Measurements from ENCODE around the gene LRRC7.
A peak's percentile ranks its signal among the peaks of the same experiment; 100 is the strongest.
"Not testable (repeated sequence)": the region's sequence is repeated elsewhere in the genome, so short reads cannot be mapped to it uniquely, and the experiment has no call there.

The LRRC7 gene

GRCh38 chr1:70041317-70042045 lies 473.8 kb downstream of the LRRC7 start:
- no peak for DNase-seq (ENCODE audit: low read depth)

DNA sequence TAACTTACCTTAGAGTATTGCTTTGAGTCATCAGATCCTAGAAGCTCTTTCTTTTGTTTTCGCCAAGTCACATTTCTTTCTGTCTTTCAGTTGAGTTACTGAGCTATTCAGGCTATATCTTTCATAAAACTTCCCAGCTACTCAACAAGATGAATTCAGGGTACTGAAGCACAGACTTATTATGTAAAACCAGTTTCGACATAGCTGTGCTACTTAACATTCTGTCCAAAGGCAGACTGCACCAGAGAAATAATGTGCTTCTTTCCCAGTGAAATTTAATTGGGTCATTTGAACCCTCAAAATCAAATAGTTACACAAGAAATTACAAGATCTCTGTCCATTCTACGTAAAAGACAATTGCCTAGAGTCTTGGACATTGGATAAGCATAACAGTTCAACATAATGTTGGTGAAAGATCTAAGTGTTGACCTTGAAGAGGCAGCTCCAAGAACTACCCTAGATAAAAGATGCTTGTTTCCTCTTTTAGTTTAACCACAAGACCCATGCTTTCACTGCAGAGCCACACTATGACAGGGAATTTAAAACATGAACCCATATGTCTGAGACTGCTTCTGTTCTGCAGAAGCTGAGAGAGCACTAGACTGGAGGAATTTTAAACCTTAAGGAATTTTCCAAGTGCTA lies 474.5 kb downstream of the LRRC7 start:
- DNase-seq (ENCODE audit: low read depth) = no peak

- peak; percentile 56 for DNase-seq (ENCODE audit: low read depth)
Measured at GRCh38 chr1:70043804-70044203, 476.1 kb downstream of the LRRC7 start.

DNA sequence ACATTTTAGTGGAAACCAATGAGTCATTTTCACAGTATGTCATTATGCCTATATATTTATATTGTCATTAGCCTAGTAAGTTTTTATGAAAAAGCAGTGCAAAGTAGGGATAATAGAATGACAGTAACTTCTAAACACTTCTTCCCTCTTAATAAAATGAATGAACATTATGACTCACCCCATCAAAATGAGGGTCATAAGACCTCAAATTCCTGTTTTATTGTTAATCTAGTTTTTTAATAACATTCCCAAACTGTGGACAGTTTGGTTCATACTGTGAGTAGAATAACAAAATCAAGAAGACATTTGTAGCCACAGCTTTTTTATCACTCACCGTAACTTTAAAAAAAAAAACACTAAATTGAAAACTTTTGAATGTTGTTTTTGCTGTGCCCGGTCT lies 477.1 kb downstream of the LRRC7 start:
- peak; percentile 82 for DNase-seq (ENCODE audit: low read depth)

GRCh38 chr1:70045581-70045980 lies 477.9 kb downstream of the LRRC7 start:
- not testable (repeated sequence) for DNase-seq (ENCODE audit: low read depth)

GRCh38 chr1:70048336-70049094 lies 480.8 kb downstream of the LRRC7 start:
- DNase-seq (ENCODE audit: low read depth) = no peak

GRCh38 chr1:70051926-70052325 lies 484.2 kb downstream of the LRRC7 start:
- no peak for DNase-seq (ENCODE audit: low read depth)

GRCh38 chr1:70057500-70057899 lies 489.8 kb downstream of the LRRC7 start:
- no peak for DNase-seq (ENCODE audit: low read depth)

DNA sequence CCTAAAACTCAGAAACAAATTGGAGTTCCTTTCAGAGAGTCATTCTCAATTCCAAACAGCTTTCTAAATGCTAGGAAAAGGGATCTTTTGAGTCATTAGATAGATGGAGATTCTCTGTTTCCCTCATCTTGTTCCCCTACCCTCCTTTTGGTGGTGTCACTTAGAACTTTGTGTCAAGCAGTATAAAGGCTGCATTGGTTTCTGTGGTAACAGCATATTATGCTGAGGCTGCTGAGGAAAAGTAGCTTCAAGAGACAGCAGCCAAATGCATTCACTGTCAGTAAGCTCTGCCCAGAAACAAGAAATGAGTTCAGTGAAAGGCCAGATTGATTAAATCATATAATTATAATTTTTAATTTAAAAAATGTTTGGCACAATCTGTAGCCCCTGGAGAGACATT lies 493.5 kb downstream of the LRRC7 start:
- DNase-seq (ENCODE audit: low read depth) = no peak

DNA sequence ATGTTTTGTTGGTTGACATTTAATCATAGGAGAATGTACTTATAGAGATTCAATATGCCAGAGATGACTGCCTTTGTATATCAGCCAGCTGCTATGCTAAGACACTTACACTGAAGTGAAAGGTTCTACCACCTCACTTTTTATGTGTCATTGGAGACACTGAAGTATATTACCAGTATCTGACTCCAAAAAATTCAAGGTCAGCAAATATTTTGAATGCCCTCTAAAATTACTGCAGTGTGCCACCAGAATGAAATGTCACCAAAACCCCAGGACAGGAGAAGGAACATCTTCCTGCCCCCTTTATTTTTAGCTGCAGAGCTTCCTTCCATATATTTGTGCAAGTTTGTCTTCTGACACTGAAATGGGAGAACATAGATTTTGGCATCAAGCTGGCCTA lies 496.1 kb downstream of the LRRC7 start:
- DNase-seq (ENCODE audit: low read depth) = no peak

DNA sequence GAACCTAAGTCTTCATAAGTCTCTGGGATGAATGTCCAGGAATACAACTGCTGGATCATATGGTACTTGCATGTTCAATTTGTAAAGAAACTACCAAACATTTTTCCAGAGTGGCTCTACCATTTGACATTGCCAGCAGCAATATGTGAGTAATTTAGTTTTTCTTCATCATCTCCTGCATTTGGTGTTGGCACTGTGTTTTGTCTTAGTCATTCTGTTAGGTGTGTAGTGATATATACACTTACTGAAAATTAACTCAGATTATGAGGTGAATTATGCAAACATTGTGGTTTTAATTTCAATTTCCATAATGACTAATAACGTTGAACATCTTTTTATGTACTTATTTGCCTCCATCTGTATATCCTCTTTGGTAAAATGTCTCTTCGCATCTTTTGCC lies 499.0 kb downstream of the LRRC7 start:
- DNase-seq (ENCODE audit: low read depth) = no peak

DNA sequence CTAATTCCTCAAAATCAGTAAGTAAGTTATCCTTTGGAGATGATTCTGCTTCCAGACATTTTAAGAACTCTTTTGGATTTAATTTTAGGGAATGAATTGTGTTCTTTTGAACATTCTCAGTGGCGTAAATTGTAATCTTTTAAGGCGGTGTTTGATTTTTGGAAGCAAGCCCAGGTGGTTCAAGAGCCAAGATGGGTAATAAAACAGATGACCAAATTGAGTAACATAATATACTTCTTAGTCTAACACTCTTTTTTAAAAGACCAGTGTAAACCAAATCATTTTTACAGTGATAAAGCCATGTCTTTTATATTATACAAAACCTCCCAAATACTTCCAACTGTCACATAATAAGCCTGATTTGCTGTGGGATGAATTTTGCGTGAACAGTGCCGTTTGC lies 503.9 kb downstream of the LRRC7 start:
- DNase-seq (ENCODE audit: low read depth) = no peak

DNA sequence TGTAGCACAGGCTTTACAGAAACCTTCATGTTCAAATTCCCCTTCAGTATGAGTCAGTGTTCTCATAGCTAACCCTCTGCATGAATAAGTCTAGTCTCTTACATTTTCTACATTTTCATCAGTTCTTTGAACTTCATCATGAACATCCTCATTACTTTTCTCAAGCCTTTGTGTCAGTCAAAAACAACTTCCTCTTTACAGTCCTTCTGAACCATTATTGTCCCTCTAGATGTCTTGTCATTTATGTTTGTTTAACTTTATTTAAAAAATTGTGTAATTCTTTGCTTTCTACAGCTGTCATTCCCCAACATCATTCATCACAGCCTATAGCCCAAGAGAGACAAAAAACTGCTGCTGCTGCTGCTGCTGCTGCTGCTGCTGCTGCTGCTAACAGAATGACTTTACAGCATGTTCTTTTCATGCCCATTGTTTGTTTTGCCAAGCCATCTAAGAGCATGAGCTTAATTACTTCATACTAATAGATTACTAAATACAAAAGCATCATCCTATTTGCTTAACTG lies 504.6 kb downstream of the LRRC7 start:
- DNase-seq (ENCODE audit: low read depth) = no peak

DNA sequence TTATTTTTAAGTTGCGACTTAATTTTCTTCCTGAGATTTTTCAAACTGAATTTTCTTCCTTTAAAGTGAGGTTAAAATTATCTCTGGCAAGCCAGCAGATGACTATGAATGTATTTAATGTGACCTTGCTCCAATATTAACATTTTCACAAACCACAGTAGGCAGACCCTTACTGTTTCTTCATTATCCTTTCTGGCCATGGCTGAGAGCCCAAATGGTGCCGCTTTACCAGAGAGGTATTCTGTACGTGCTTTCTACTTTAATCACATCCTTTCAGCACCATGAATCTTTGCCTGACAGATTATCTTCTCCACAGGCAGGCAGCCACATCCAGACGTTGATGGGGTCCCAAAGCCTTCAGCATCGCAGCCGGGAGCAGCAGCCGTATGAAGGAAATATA lies 508.0 kb downstream of the LRRC7 start:
- no peak for DNase-seq (ENCODE audit: low read depth)

- DNase-seq (ENCODE audit: low read depth) = no peak
Measured at GRCh38 chr1:70077066-70077465, 509.3 kb downstream of the LRRC7 start.

DNA sequence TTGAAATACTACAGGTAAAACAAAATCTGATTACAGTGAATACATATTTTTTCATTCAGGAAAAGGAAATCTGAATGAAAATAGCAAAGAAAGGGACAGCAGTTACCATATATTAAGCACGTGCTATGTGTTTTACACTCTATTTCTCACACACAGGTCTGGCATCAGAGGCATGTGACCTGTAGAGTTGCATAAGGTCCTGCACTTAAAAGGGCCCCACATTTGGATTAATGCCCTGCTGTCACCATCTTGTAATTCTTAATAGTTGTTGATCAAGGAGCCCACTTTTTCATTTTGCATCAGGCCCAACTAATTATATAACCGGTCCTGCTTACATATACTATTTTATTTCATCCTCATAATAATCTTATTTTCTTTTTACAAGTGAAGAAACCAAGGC lies 511.8 kb downstream of the LRRC7 start:
- DNase-seq (ENCODE audit: low read depth) = no peak

DNA sequence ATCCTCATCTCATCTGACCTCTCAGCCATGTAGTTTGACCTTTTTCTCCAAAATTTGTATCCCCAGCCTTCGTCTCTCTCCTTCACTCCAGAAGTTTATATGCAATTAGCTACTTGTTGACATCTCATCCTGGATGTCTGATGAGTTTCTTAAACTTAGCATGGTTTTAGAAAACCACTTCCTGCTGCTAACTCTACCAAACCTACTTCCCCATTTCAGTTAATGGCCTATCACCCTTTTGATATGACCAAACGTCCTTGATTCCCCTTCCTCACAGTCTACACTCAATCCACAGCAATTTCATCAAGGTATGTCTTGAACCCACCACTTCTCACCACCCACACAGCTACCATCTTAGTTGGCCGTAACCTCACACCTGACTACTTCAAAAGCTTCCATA lies 515.8 kb downstream of the LRRC7 start:
- DNase-seq (ENCODE audit: low read depth) = no peak

- peak; percentile 65 for DNase-seq (ENCODE audit: low read depth)
Measured at GRCh38 chr1:70084314-70084915, 516.7 kb downstream of the LRRC7 start.

GRCh38 chr1:70085521-70085920 lies 517.8 kb downstream of the LRRC7 start:
- no peak for DNase-seq (ENCODE audit: low read depth)

DNA sequence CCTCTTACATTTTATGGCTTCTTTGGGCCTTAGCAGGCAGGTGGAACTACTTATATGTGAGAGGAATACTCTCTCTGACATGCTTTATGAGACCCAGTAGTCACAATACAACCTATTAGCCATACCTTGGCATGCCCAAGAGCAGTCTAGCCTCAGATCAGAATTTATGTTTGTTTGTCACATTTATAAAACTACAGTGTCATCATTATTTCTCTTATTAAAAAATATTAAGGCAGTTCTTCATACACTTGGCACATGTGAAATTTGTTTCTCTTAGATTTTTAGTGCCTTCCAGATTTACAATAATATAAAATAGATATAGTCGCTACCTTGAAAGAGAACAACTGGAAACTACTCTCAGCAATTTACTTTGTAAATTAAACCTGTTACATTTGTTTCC lies 519.2 kb downstream of the LRRC7 start:
- no peak for DNase-seq (ENCODE audit: low read depth)

DNA sequence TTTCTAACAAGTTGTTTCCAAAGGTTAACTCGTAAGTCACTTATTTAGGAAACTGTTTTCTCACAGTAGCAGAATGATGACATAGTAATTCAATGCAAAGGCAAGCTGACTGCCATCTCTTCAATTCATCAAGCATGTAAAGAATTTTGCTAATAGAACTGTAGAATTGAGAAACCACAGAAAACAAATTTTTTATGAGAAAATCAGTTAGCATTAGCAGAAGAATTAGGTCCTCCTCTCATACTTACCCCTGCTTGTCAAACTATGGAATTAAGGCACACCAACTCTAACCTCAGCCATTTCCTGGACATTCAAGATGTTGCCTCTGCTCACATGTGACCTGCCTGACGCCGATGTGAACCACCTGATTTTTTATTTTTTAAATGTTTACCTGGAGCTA lies 522.4 kb downstream of the LRRC7 start:
- DNase-seq (ENCODE audit: low read depth) = no peak

- DNase-seq (ENCODE audit: low read depth) = peak; percentile 87
Measured at GRCh38 chr1:70090875-70091274, 523.2 kb downstream of the LRRC7 start.

GRCh38 chr1:70091811-70092210 lies 524.1 kb downstream of the LRRC7 start:
- DNase-seq (ENCODE audit: low read depth) = no peak
